HG03064 (cell line): ENCODE results near the gene MACROD2.

ENCODE experiments used
- ATAC-seq: cut with Tn5 transposase; IDR thresholded peaks from one replicate; pipeline ENCODE4 v1.9.1; 2021; ENCODE audit warnings: low read depth; ENCODE audit not compliant: unreplicated experiment

MACROD2 gene

DNA sequence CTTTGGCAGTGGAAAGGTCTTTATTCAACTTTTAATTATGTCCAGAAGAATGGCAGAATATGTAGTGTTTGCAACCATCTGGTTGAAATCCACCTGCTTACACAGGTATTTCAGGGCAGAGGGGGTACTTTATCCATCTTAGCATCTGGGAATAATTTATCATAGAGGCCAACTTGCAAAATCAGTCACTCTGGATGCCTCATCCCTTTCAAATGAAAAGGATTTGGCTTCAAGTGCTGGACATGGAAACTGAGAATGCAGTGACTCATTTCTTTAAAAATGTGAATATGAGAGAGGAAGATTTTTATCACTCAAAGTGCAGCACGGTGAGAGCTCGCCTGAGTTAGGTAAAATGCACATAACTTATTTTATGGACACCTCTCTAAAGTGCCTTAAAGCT, 1819.6 kb downstream of the MACROD2 start:
- no peak for ATAC-seq

DNA sequence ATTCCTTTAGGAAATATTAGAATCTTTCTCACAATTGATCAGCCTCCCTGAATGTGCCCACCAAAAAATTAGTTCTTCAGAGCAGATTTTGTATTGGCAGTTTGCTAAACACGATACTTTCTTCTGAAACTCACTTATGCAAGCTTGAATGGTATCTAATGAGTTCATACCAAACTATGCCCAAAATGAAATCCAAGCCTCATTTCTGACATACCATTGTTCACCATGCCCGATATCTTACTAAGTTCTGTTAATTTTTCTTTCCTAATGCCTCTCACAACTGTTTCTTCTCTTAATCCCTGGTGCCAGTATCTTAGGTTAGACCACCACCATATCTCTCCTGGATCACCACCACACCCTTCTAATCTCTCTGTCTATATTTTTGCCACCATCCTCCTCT, 1822.0 kb downstream of the MACROD2 start:
- no peak for ATAC-seq

DNA sequence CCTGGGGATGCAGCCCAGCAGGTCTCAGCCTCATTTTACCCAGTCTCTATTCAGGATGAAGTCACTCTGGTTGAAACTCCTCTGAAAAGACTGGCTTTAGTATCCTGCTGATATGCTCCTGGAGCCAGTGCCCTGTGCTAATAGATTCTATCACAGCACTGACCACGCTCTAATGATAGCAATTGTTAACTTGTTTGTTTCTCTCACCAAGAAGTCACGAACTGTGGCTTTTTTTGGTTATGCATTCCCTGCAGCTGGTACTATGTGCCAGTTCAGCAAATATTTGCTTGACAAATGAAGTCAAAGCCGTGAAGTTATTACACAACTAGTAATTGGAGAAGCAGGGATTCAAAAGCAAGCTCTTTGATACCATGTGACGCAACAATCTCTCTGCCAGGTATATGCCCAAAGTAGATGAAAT, 1823.3 kb downstream of the MACROD2 start:
- no peak for ATAC-seq

DNA sequence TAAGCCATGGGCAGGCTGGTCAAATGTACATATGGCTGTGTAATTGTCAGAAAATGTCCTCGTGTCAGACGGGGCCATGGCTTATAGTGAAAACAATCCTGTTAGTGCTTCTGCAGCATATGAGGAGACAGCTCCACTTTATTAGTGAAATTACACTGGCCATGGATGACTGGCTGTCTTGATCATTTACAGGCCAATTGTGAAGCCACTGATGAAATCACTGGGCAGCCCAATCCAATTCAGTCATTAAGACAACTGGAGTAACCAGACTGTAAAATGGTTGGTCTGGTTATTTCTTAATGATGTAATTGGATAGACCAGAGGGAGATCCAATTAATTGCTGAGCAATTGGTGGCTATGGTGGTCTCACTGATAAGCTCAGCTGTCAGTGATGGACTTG, 1828.4 kb downstream of the MACROD2 start:
- ATAC-seq: no peak

DNA sequence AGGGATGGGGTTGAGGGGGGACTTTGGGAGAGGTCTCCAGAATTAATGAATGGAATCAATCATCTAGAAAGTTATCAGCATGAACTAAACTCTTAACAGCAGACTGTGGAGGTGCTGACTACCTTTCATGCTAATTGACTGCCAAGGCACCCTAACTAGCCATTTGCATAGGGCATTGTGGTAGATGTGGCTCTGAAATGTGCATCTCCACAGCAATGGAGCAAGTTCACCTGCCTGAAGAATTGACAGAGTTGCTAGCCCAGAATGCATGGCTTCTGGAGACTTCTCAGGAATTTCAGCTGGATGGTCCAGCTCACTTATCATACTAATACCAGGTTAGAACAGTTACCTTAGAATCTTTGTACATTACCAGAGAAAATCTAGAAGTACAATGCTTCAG, 1832.3 kb downstream of the MACROD2 start:
- no peak for ATAC-seq

DNA sequence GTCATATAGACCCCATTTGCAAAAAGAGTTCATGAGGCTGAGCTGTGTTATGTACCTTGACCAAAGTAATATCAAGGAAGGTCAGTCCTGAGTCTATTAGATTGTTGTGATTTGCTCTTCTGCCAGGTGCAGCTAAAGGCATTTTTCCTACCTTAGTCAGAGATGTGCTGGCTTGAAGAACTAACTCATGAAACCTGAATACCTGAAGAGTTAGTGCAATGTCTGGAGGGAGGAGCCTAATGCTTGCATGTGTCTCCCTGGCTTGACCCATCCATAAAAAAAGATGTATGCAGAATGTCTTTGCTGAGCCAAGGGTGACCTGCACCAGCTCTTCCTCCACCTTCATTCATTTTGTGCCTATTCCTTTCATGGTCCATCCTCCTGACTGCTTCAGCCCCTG, 1835.9 kb downstream of the MACROD2 start:
- no peak for ATAC-seq

DNA sequence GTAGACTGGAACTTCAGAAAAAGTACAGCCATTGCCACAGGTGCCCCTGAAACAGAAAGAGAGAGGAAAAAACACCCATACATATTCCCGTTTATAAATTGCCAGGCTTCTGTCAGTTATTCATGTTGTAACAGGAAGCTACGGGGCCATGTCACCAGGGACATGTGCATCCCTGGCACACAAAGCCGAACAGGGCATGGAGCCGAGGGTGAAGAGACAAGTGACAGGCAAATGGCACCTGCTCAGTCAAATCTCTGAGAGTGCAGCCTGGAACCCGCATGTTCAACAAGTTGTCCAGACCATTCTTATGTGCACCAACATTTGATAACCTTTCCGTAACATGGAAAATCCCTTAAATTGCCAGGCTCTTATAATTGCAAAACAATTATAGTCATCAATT, 1837.2 kb downstream of the MACROD2 start:
- no peak for ATAC-seq

DNA sequence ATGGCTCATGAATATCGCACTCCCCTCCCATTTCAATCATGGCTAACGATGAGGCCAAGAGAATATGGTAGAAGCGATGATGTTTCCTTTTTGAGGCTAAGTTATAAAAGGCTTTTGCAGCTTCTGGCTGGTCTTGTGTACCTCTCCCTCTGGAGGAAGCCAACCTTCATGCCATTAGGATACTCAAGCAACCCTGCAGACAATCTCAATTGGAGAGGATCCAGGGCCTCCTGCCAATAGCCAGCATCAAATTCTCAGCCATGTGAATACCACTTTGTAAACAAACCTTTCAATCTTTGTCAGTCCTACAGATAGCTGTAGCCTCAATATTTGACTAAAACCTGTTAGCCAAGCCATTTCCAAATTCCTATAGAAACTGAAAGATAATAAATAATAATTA, 1839.5 kb downstream of the MACROD2 start:
- no peak for ATAC-seq

DNA sequence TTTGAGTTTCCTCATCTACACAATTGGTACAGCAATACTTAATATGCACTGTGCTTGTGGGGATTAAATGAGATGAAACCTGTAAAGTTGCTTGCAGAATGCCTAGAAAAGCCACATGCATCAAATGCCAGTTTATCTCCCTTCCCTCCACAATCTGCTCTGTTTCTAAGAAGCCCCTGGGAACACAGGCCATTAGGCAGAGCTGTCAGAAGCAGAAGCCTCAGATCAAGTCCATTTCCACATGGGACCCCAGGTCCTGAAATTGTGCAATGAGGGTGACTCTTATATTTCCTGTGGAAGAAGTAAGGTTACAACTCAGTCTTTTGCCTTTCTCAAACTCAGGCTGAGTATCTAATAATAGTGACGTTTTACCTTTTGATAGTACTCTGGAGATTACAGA, 1840.5 kb downstream of the MACROD2 start:
- ATAC-seq: no peak

DNA sequence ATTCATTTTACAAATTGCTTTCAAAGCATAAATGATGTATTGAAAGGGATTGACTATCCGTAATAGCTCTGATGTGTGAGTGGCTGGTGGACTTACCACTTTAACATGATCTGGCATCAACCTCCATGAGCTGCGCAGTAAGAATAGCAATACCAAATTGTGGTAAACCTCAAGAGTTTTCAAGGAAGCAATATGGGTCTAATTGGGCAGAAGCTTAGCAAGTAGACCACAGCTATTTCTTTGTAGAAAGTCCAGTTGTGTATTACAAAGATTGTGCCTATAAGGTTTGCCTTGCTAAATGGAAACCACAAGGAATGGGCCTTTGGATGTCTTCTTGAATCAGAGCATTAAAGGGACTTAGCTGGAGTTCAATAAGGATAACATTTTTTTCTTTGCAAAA, 1841.3 kb downstream of the MACROD2 start:
- ATAC-seq: no peak

DNA sequence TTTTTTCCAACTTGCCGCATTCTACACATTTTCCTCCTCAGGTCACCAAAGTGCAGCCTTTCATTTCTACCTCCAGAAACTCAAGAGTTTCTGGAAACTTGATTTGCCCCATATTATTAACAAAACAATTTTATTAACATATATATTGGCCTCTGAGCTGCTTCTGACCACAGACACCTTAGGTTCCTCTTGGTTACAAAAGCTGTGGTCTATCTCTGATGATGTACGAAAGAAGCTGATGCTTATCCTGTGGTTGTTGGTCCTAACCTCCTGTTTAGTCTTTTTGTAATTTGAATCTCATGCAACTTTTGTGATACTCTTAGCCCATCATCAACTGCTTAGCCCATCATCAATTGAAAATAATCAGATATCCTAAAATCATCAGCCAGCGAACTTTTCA, 1842.2 kb downstream of the MACROD2 start:
- no peak for ATAC-seq

DNA sequence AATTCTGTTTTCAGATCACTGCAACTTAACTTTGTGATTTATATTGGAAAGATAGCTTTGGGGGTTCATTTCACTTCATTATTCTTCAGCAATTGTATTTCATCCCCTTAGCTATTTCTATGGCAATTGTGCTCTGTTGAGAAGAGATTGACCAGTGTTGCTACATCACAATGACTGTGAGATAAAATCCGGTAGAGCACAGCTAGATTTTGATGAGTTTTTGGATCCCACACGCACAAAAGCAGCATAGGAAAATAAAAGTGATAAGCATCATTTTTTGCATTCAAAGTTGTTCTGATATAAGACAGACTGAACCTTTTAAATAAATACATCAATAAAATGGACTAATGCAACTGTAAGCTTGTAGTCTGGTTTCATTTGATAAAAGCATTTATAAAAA, 1843.2 kb downstream of the MACROD2 start:
- ATAC-seq: no peak

DNA sequence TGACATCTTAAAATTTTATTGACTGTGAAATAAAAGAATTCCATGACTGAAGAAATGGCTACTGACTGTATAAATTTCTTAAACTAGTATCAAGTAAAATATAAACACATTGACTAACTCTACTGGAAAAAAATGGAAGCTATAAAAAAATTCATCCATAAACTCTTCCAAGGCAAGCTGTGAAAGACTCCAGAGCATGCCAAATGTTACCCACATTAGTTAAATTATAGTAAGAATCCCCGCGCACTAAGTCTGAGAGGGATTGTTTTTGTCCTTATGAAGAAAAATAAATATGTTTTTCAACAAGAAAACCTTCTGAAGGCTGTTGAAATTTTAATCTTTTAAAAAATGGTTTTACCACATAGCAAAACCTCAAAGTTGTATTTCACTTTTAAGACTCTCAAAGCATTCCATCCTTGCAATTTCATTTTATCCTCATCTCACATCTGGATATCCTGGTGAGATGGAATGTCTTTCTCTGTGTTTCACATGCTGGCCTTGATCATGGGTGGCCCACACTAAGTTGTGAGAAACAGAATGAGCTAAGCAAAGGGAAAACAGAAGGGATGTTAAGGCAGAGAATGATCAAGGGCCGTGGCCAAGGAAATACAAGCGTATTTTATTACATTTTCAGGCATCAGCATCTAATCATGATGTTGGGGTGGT, 1845.5 kb downstream of the MACROD2 start:
- ATAC-seq: no peak

DNA sequence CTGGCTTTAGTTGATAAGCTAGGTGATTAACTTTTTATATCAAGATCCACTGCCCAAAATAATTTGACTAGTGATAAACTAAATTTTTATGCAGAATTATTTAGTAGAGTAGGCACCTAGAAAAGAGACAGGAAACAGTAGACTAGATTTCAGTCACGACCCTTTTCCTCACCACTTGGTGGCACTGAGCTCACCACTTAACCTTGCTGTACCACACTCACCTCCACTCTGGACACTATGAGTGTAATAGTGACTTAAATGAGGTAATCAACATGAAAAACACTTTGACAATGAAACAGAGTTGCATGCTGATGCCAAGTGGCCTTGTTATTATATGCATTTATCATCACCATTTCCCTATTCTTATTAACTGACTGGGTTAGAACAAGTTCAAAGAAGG, 1847.6 kb downstream of the MACROD2 start:
- no peak for ATAC-seq

DNA sequence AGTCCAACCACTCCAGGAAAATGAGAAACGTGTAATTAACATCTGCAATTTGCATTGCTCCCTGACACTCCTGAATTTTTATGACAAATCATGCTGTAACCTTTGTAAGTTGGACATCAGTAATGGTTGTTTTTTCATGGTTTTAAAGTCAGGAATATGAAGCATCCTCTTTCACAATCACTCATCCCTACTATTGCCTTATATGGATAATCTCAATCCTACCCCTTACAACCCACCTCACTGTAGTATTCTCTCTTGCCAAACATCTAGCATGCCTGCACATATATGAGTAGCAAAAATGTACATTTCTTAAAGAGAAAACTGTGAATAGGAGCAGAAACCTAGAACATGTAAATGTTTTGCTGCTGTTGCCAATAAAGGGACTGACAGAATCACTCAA, 1848.5 kb downstream of the MACROD2 start:
- ATAC-seq: no peak

DNA sequence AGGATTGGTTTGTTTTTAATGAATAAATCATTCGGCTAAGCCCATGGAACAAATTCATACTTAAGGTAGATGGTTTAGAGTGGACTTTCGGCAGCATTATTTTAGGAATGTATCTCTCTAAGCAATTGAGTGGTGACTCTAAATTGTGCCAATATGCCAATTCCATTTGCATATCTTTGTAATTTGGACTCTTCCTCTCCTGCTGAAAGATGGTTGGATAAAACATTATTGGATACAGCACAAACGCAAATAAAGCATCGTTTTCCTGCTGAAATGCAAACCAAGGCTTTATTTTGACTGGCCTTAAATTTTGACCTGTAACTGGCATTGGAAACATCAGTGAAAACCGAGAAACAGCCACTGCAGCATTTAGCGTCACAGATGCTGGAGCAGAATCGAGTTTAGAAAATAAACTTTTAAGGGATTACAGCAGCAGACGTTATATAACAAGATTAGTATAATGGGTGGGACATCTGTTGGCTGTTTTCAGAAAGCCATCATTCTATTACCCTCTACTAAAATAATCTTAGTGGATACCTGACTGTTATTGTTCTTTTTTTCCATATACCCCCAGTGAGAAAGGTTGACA, 1852.0 kb downstream of the MACROD2 start:
- no peak for ATAC-seq

DNA sequence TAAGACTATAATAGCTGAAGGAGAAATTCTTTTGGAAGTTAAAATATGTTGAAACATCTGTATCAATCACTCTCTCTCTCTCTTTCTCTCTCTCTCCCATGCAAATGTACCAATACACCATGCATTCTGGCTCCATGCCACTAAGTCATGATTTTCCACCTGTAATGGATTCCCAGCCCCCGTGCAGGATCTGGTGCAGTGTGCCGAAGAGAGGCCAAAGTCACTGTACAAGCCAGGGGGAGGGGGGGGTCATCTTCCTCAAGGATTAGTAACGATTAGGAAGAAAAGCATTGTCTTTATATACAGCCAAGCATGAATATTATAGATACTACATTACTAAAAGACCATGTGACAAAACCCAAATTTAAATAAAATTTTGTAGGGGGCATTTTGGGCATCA, 1852.8 kb downstream of the MACROD2 start:
- ATAC-seq: no peak

DNA sequence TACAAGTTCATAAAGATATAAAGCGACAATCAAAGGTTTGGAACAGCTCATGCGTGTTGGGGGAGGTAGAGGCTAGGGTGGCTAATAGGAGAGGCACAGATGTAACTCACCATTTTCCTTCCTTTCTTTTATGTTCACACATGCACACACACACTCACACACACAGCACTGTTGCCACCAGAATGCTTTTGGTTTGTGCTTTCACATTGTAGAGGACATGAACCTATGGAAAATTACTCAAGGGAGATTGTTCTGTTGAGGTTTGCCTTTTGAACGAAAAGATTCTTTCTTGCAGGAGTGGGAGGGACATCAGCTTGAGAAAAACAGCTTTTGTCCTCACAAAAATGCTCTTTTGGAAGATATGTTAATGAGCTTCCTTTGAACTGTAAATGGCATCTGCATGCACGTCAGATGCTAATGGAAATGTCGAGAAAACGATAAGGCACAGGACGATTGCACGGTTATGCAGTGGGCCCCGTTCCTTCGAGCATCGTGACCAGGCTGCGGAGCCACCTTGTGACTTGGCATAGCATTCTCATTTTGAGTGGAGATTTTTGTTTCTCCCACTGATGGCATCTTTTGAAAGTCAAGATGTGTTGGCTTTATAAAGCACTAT, 1853.8 kb downstream of the MACROD2 start:
- ATAC-seq: no peak

DNA sequence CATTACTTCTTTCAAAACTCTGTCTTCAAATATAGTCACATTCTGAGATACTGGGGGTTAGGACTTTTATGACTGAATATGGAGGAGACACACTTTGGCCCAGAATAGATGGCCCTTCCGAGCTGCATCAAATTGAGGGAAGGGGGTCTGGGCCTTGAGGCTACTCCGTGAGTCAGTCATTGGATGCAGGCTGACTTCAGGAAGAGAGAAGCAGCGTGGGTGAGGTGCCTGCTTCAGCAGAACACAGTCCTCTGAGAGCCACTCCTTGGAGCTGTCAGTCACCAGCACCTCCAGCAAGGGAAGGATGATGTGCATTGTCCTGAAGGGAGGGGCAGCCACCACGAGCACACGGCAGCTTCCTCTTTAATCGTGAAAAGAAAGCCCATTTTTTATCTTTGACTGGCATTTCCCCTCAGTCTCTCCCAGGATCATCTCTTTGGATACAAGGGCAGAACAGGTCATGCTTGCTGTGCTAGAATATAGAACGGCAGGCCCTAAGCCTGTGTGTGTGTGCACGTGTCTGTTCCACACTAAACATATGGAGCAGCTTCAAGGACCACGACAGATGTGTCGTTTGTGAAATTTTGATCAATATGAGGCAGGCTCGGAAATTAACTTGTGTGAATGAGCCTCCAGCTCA, 1856.4 kb downstream of the MACROD2 start:
- ATAC-seq: no peak

DNA sequence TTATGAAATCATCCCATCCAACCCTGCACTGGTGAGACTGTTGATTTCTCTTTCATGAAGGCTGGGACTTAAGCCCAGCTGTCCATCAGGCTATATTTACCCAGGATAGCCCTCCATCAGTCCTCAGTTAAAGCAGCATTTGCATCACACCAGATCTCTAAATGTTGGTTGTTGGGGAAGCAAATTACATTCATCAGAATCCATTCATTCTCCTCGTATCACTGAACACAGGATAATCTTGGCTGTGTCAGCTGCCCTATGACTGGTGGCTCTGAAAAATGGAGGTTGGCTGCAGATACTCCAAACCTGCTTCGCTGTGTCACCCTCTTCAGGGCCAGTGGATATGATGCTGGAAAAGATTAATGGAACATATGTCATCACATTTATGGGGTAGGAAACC, 1859.6 kb downstream of the MACROD2 start:
- ATAC-seq: no peak

DNA sequence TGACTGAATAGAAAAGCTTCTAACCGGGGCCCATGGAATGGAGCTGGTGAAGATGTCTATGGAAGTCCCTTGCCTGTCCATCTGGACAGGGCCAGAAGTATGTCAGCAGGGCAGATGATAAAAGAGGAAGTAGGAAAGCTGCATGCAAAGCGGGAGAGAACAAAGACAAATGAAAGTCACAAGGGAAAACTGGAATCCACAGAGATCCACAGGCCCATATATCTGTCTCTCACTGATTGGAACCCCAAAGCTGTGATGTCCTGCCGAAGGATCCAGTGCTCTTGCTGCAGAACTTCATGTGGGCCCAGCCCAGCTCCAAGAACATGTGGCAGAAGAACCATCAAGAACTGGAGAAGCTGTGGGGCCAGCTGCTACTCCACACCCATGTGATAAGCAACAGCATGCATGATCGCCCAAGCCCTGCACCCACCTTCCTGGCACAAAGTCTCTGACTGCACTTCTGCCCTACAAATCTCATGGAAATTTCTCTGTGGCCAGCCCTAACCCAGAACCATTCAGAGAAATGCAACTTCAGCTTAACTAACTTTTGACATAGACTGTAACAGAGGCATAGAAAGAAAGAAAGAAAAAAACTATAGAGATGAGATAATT, 1862.0 kb downstream of the MACROD2 start:
- ATAC-seq: no peak
